ENCODE measurements around the gene FHL1. TPM values are rescaled to one million over a fixed set of nuclear protein-coding genes. Genes with fewer than 3 reads are reported as not detected.

Gene FHL1
- total RNA-seq, 2 experiments from 2014 or later = 27.2 to 28.4 TPM

DNA sequence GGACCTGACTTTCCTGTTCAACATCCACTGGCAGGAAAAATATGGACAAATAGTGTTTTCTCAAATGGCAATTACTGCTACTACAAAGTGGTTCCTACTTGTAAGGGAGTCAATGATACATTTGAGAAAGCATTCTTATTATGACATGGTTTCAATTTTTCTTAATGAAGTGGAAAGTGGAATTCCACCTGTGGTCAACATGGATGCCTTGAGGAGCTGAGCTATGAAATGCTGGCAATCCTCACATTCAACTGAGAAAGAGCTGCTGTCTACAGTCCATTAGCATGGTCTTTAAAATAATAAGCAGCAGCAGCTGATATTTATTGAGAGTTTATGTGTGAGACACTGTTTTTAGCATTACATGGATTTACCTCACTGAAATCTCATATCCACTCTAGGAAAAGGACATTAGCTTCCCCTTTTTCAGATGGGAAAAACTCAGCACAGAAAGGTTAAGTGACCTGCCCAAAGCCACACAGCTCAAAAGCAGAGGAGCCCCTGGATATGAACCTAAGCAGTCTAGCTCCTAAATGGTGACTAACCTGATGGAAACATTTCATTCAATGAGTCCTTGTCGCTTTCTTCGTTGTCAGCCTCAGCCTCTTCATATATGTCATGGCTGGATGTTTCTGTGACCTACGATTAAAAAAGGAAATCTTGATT, 74.6 kb downstream of the FHL1 start:
- intact Hi-C loops (cut with DNase I, micrococcal nuclease) = no loop called here
- no peak overlapping the region for H3K4me3 Mint-ChIP-seq
- ChIA-PET POLR2A (no interaction called here), CTCF (no interaction called here)
- Histone ChIP-seq H3K4me3 (ENCODE audit: low read length) (no peak overlapping the region), H3K27me3 (ENCODE audit: control insufficient read depth in 1 of 2, insufficient read depth in 2 of 2, low read length in 2 of 2) (no peaks in the 10 kb centered on the region), H3K9me3 (ENCODE audit: control insufficient read depth in 1 of 2, insufficient read depth in 1 of 2, low read length in 2 of 2) (no peaks in the 10 kb centered on the region), H3K4me1 (ENCODE audit: insufficient read depth, low read length) (no peaks in the 10 kb centered on the region), H3K36me3 (ENCODE audit: insufficient read depth, low read length) (peaks cover 65% of the 10 kb centered on the region), H3K27ac (ENCODE audit: low read depth in 1 of 2, low read length in 2 of 2) (no peak overlapping the region)
- no peak overlapping the region for H3K27ac Mint-ChIP-seq
- no peaks in the 10 kb centered on the region for H3K4me1 Mint-ChIP-seq (ENCODE audit: low read depth)
- DNase-seq (no peak), ATAC-seq (ENCODE audit: poor library complexity) (no peak)
- no peaks in the 10 kb centered on the region for H3K27me3 Mint-ChIP-seq
- H3K36me3 Mint-ChIP-seq (ENCODE audit: low read depth) = peaks cover 71% of the 10 kb centered on the region
- TF ChIP-seq, protein P1, sequence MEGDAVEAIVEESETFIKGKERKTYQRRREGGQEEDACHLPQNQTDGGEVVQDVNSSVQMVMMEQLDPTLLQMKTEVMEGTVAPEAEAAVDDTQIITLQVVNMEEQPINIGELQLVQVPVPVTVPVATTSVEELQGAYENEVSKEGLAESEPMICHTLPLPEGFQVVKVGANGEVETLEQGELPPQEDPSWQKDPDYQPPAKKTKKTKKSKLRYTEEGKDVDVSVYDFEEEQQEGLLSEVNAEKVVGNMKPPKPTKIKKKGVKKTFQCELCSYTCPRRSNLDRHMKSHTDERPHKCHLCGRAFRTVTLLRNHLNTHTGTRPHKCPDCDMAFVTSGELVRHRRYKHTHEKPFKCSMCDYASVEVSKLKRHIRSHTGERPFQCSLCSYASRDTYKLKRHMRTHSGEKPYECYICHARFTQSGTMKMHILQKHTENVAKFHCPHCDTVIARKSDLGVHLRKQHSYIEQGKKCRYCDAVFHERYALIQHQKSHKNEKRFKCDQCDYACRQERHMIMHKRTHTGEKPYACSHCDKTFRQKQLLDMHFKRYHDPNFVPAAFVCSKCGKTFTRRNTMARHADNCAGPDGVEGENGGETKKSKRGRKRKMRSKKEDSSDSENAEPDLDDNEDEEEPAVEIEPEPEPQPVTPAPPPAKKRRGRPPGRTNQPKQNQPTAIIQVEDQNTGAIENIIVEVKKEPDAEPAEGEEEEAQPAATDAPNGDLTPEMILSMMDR (IDR thresholded peaks at IDR 0.05) = no peak
- H3K9me3 Mint-ChIP-seq = no peaks in the 10 kb centered on the region

DNA sequence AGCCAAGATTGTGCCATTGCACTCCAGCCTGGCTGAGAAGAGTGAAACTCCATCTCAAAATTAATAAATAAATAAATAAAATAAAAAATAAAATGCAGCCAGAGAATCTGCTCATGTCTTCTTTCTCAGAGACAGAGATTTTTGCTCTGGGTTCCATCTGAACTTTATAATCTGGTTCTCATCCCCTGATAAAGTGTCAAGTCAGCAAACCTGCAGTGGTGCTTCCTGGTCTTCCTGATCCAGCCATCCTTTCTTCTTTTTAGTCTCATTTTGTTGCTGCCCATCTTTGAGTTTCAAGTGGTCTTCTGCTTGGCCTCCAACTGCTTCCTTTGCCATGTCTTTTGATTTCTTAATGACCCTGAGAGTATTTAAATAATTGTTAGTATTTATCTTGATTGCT, 79.7 kb downstream of the FHL1 start:
- DNase-seq (no peak), ATAC-seq (ENCODE audit: poor library complexity) (no peak)
- Histone ChIP-seq H3K27ac (ENCODE audit: low read depth in 1 of 2, low read length in 2 of 2) (no peak overlapping the region), H3K36me3 (ENCODE audit: insufficient read depth, low read length) (peaks cover 51% of the 10 kb centered on the region), H3K9me3 (ENCODE audit: control insufficient read depth in 1 of 2, insufficient read depth in 1 of 2, low read length in 2 of 2) (no peaks in the 10 kb centered on the region), H3K4me1 (ENCODE audit: insufficient read depth, low read length) (no peaks in the 10 kb centered on the region), H3K4me3 (ENCODE audit: low read length) (no peak overlapping the region), H3K27me3 (ENCODE audit: control insufficient read depth in 1 of 2, insufficient read depth in 2 of 2, low read length in 2 of 2) (no peaks in the 10 kb centered on the region)
- POLR2A ChIA-PET = no interaction called here
- CTCF ChIA-PET = interaction anchor here (1.6 kb wide), 1 partner anchor 9 kb away, joined by 4 read pairs; no protein-coding TSS in a partner anchor
- H3K4me3 Mint-ChIP-seq = no peak overlapping the region
- TF ChIP-seq, protein P1 (IDR thresholded peaks at IDR 0.05) = no peak
- intact Hi-C loops (cut with DNase I, micrococcal nuclease) = no loop called here
- H3K4me1 Mint-ChIP-seq (ENCODE audit: low read depth) = peaks cover 15% of the 10 kb centered on the region
- H3K36me3 Mint-ChIP-seq (ENCODE audit: low read depth) = peaks cover 78% of the 10 kb centered on the region
- no peaks in the 10 kb centered on the region for H3K9me3 Mint-ChIP-seq
- H3K27ac Mint-ChIP-seq = no peak overlapping the region
- no peaks in the 10 kb centered on the region for H3K27me3 Mint-ChIP-seq

DNA sequence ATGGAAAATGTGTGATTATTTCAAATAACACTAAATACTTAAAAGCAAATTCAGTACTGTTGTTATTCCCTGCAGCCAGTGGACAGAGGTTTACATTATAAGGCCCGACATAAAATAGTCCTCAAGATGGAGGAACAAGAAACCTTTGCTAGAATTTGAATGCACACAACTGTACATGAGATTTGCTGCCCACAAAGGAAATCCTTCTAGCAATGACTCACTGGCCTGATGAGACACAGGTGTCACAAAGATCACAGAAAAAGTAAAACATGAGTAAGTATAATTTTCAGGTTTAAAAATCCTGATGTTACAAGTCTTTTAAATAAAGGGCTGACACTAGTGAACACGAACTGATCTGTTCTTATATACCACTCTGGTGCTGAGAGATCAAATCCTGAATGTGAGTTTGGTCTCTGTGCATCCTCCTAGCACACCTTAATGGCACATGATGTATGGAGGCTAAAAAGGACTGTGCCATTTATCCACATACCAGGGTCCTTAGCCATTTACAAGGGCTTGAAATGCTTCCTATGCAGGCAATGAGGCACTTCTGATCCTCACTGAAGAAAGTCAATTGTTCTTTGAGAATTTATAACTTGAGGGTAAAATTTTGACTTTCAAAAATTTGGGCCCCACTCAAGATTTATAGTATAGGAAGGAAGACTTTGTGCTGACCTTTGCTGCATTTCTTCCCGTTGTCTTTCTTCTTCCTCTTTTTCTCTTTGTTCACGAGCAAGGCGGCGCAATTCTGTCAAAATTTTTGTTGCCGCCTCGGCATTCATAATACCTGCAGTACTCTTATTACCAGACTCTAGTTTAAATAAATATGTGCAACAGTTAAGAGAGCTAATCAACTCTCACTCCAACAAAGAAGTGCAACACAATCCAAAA, 80.9 kb downstream of the FHL1 start:
- no peaks in the 10 kb centered on the region for H3K9me3 Mint-ChIP-seq
- no peak overlapping the region for H3K27ac ChIP-seq (ENCODE audit: low read depth in 1 of 2, low read length in 2 of 2)
- peak overlapping the region; percentile 17 for H3K27ac Mint-ChIP-seq
- peaks cover 15% of the 10 kb centered on the region for H3K4me1 Mint-ChIP-seq (ENCODE audit: low read depth)
- DNase-seq (peak in 3 of 14 experiments; percentile 21 to 59 (median 24)), ATAC-seq (ENCODE audit: poor library complexity) (peak; percentile 43)
- intact Hi-C loops (cut with DNase I, micrococcal nuclease) = no loop called here
- no peaks in the 10 kb centered on the region for H3K4me1 ChIP-seq (ENCODE audit: insufficient read depth, low read length)
- no peak overlapping the region for H3K4me3 ChIP-seq (ENCODE audit: low read length)
- peaks cover 42% of the 10 kb centered on the region for H3K36me3 ChIP-seq (ENCODE audit: insufficient read depth, low read length)
- TF ChIP-seq, protein P1 (IDR thresholded peaks at IDR 0.05) = no peak
- H3K36me3 Mint-ChIP-seq (ENCODE audit: low read depth) = peaks cover 76% of the 10 kb centered on the region
- POLR2A ChIA-PET = no interaction called here
- H3K27me3 Mint-ChIP-seq = no peaks in the 10 kb centered on the region
- H3K27me3 ChIP-seq (ENCODE audit: control insufficient read depth in 1 of 2, insufficient read depth in 2 of 2, low read length in 2 of 2) = no peaks in the 10 kb centered on the region
- H3K4me3 Mint-ChIP-seq = no peak overlapping the region
- CTCF ChIA-PET = no interaction called here
- H3K9me3 ChIP-seq (ENCODE audit: control insufficient read depth in 1 of 2, insufficient read depth in 1 of 2, low read length in 2 of 2) = no peaks in the 10 kb centered on the region
